HG02798 (cell line): Measurements from ENCODE around the gene FAF1.
"Not testable (repeated sequence)": the region's sequence is repeated elsewhere in the genome, so short reads cannot be mapped to it uniquely, and the experiment has no call there.

Experiments used
- ATAC-seq: cut with Tn5 transposase; IDR thresholded peaks from one replicate; pipeline ENCODE4 v1.9.1; 2021; ENCODE audit warnings: mild to moderate bottlenecking; ENCODE audit not compliant: unreplicated experiment, poor library complexity

Gene FAF1

GRCh38 chr1:50860256-50860655, 99.8 kb downstream of the FAF1 start:
- ATAC-seq = no peak

- ATAC-seq = no peak
These were observed 100.4 kb downstream of the FAF1 start for GRCh38 chr1:50859657-50860056.

- no peak for ATAC-seq
These were observed 101.3 kb downstream of the FAF1 start for GRCh38 chr1:50858761-50859160.

GRCh38 chr1:50857702-50858101, 102.4 kb downstream of the FAF1 start:
- ATAC-seq = no peak

- ATAC-seq = no peak
These were observed 106.7 kb downstream of the FAF1 start for GRCh38 chr1:50853325-50853724.

GRCh38 chr1:50852889-50853288, 107.2 kb downstream of the FAF1 start:
- no peak for ATAC-seq

GRCh38 chr1:50851466-50851865, 108.6 kb downstream of the FAF1 start:
- ATAC-seq = no peak

GRCh38 chr1:50851034-50851433, 109.0 kb downstream of the FAF1 start:
- no peak for ATAC-seq

GRCh38 chr1:50847303-50847702, 112.8 kb downstream of the FAF1 start:
- no peak for ATAC-seq

- no peak for ATAC-seq
These were observed 113.7 kb downstream of the FAF1 start for GRCh38 chr1:50846224-50846839.

- no peak for ATAC-seq
These were observed 118.2 kb downstream of the FAF1 start for GRCh38 chr1:50841791-50842387.

- ATAC-seq = no peak
These were observed 124.0 kb downstream of the FAF1 start for GRCh38 chr1:50836117-50836516.

GRCh38 chr1:50833216-50833615, 126.9 kb downstream of the FAF1 start:
- no peak for ATAC-seq

GRCh38 chr1:50832167-50832566, 127.9 kb downstream of the FAF1 start:
- ATAC-seq = no peak

GRCh38 chr1:50831300-50832061, 128.6 kb downstream of the FAF1 start:
- ATAC-seq = no peak

- ATAC-seq = no peak
These were observed 129.4 kb downstream of the FAF1 start for GRCh38 chr1:50830621-50831020.

- ATAC-seq = no peak
These were observed 130.8 kb downstream of the FAF1 start for GRCh38 chr1:50829014-50829958.

- ATAC-seq = no peak
These were observed 132.5 kb downstream of the FAF1 start for GRCh38 chr1:50827546-50827945.

GRCh38 chr1:50826792-50827191, 133.3 kb downstream of the FAF1 start:
- ATAC-seq = not testable (repeated sequence)

- ATAC-seq = no peak
These were observed 137.9 kb downstream of the FAF1 start for GRCh38 chr1:50822035-50822776.
